Psoas muscle (tissue), 8 donors: Measurements from ENCODE around the gene FAM53B. TPM values are rescaled to one million over a fixed set of nuclear protein-coding genes. Genes with fewer than 3 reads are reported as not detected.

Source experiments
- ATAC-seq, 4 donors: fragments of 200-7000 bp; cut with Tn5 transposase; one replicate each; pipeline ENCODE4 v1.9.1; 2020; ENCODE audit warnings: moderate library complexity in 3 of 4, mild to moderate bottlenecking in 2 of 4
- DNase-seq, 2 donors: peaks; one replicate each; pipeline ENCODE4 v3.0.0-alpha.2; 2020
- H3K27ac ChIP-seq: fragments of 200-600 bp; one replicate; pipeline ENCODE4 v1.8.0; 2022
- H3K27me3 ChIP-seq, 3 donors: fragments of 200-600 bp in 1 of 3; one replicate each; pipeline versions ENCODE4 v1.6.1 to v1.8.0; 2013 to 2022; ENCODE audit warnings: low read length in 2 of 3, mild to moderate bottlenecking in 2 of 3, moderate library complexity in 1 of 3; ENCODE audit not compliant: insufficient read depth in 3 of 3
- H3K36me3 ChIP-seq, 2 donors: fragments of 200-600 bp in 1 of 2; one replicate each; pipeline versions ENCODE4 v1.6.1 to v1.8.0; 2013 to 2022; ENCODE audit warnings: low read depth in 1 of 2, mild to moderate bottlenecking in 1 of 2, moderate library complexity in 1 of 2; ENCODE audit not compliant: insufficient read depth in 1 of 2
- H3K4me1 ChIP-seq: fragments of 200-600 bp; one replicate; pipeline ENCODE4 v1.8.0; 2022
- H3K4me3 ChIP-seq: fragments of 200-600 bp; one replicate; pipeline ENCODE4 v1.8.0; 2022; ENCODE audit warnings: mild to moderate bottlenecking
- H3K9me3 ChIP-seq: fragments of 200-600 bp; one replicate; pipeline ENCODE4 v1.8.0; 2022
- CTCF ChIP-seq: fragments of 200-600 bp; IDR thresholded peaks from one replicate; pipeline ENCODE4 v1.8.0; 2022; ENCODE audit warnings: antibody characterized with exemption
- WGBS, 3 donors: extraction: QIAGEN DNeasy Blood & Tissue Kit; methylation state at CpG; one replicate each; pipeline versions ENCODE4 v1.1.6 to v1.1.7; 2013; 5-methylcytosine and 5-hydroxymethylcytosine counted together
- intact Hi-C, 2 donors: fragments of 100-400 bp; cut with DNase I; formaldehyde crosslinking; loops; one replicate each; pipeline versions ENCODE4 v1.11.0 to v1.14.2; 2022
- polyA plus RNA-seq, 3 donors: library from polyadenylated mRNA; stranded (reverse); fragments of 200-250 nt; gene quantifications; one replicate each; pipeline ENCODE4 v1.2.3, GENCODE V29; 2013
- total RNA-seq, 4 donors: library from RNA; stranded (reverse); fragmentation: NEBNext Ultra II Directional in 2 of 4; extraction: Animal tissue kit (Norgen Biotek cat#: 25700) in 2 of 4; gene quantifications; one replicate each; pipeline versions ENCODE4 v1.2.1 to v1.2.4, GENCODE V29; 2021 to 2023
- donor health status: healthy with polysubstance abuse.
- donor health status: DM: no; HTN: no; CAD: no; lungs with moderate emphysema.
- donor health status: Bipolar disorder and iron deficiency.
- donor health status: healthy.
- donor health status: DM: yes; HTN: yes; CAD: no.
- donor health status: DM: no; HTN: no; CAD: no.
- donor health status: DM: no; HTN: no; CAD: no.
- donor health status: DM: yes; HTN: yes; CAD: no.

Gene FAM53B
- total and polyA plus RNA-seq, 7 donors, result 31.0 to 178 (median 49.5) TPM

GRCh38 chr10:124665091-124665490 is 79.1 kb downstream of the FAM53B start:
- no peak for ATAC-seq
- peaks cover 0 to 10% of the 10 kb centered on the region in 2 donors for H3K36me3 ChIP-seq
- no peak overlapping the region for H3K27ac ChIP-seq
- H3K4me1 ChIP-seq, result peaks cover 52% of the 10 kb centered on the region
- no peaks in the 10 kb centered on the region for H3K27me3 ChIP-seq
- DNase-seq, result no peak
- TF ChIP-seq CTCF, result no peak
- no peak overlapping the region for H3K4me3 ChIP-seq
- intact Hi-C loops, result no loop called here
- WGBS, 3 donors, result 65 to 100% (median 78%) methylated on average over 2 of the region's 2 CpGs
- H3K9me3 ChIP-seq, result no peaks in the 10 kb centered on the region

- Histone ChIP-seq H3K9me3 (no peaks in the 10 kb centered on the region), H3K4me3 (no peak overlapping the region), H3K4me1 (peaks cover 55% of the 10 kb centered on the region), H3K27me3 (no peaks in the 10 kb centered on the region), H3K27ac (peak overlapping the region; percentile 9), H3K36me3 (peaks cover 0 to 10% of the 10 kb centered on the region in 2 donors)
- WGBS, 3 donors, result 73 to 86% (median 79%) methylated on average over 11 of the region's 11 CpGs
- no peak for TF ChIP-seq CTCF
- no peak for DNase-seq
- no peak for ATAC-seq
- intact Hi-C loops, result no loop called here
Measured at GRCh38 chr10:124663766-124664360, 80.3 kb downstream of the FAM53B start.

GRCh38 chr10:124663228-124663627 is 81.0 kb downstream of the FAM53B start:
- Histone ChIP-seq H3K9me3 (no peaks in the 10 kb centered on the region), H3K27ac (no peak overlapping the region), H3K36me3 (peaks cover 0 to 10% of the 10 kb centered on the region in 2 donors), H3K4me1 (peaks cover 53% of the 10 kb centered on the region), H3K27me3 (no peaks in the 10 kb centered on the region), H3K4me3 (no peak overlapping the region)
- intact Hi-C loops, result no loop called here
- WGBS, 3 donors, result 72 to 83% (median 77%) methylated on average over 8 of the region's 8 CpGs
- DNase-seq, result no peak
- no peak for TF ChIP-seq CTCF
- ATAC-seq, result no peak

- Histone ChIP-seq H3K4me3 (no peak overlapping the region), H3K4me1 (peaks cover 51% of the 10 kb centered on the region), H3K36me3 (peaks cover 0 to 10% of the 10 kb centered on the region in 2 donors), H3K27ac (peak overlapping the region; percentile 80), H3K9me3 (no peaks in the 10 kb centered on the region), H3K27me3 (no peaks in the 10 kb centered on the region)
- intact Hi-C loops, result no loop called here
- WGBS, 3 donors, result 35 to 49% (median 48%) methylated on average over 9 of the region's 9 CpGs
- ATAC-seq (peak; percentile 38 to 67 (median 64)), DNase-seq (no peak)
- TF ChIP-seq CTCF, result no peak
Measured at GRCh38 chr10:124661660-124662180, 82.5 kb downstream of the FAM53B start.
